ENCODE results near the gene DDB1. TPM values are rescaled to one million over a fixed set of nuclear protein-coding genes. Genes with fewer than 3 reads are reported as not detected.

The DDB1 gene
- total RNA-seq, 1 donor = 330 TPM

DNA sequence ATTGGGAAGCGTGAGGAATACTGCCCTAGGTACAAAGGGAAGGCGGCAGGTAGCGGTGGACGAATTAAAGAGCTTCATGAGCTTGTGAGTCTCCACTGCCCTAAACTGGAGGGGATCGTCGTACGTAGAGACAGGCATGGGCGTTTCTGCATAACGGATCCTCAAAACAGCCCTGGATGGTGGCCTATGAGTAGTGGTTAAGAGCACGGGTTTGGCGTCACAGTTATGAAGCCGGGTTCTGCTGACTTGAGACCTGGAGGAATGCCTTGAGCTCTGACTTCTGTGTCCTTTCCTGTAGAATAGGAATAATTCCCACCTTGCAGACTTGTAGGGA is 29.6 kb upstream of the DDB1 start:
- Histone ChIP-seq H4K20me1 (ENCODE audit: insufficient read depth, low read length) (peaks cover 3% of the 10 kb centered on the region), H3K27me3 (ENCODE audit: insufficient read depth, low read length) (no peaks in the 10 kb centered on the region), H2AFZ (ENCODE audit: low read length) (peak overlapping the region; percentile 90), H3K36me3 (ENCODE audit: insufficient read depth, low read length) (peaks cover 39% of the 10 kb centered on the region), H3K4me2 (ENCODE audit: insufficient read depth, low read length) (peak overlapping the region; percentile 99), H3K27ac (ENCODE audit: low read depth, low read length) (peak overlapping the region; percentile 96), H3K4me3 (ENCODE audit: insufficient read depth, low read length) (peak overlapping the region; percentile 84), H3K79me2 (ENCODE audit: insufficient read depth, low read length) (peaks cover 49% of the 10 kb centered on the region), H3K9me3 (ENCODE audit: low read depth, low read length) (no peaks in the 10 kb centered on the region), H3K4me1 (ENCODE audit: insufficient read depth, low read length) (peaks cover 47% of the 10 kb centered on the region)
- peak; percentile 82 for DNase-seq (ENCODE audit: insufficient read length, low spot score, missing footprints)
- no peak for TF ChIP-seq CTCF (IDR thresholded peaks at IDR 0.05; ENCODE audit: extremely low read depth, low read depth, low read length)

DNA sequence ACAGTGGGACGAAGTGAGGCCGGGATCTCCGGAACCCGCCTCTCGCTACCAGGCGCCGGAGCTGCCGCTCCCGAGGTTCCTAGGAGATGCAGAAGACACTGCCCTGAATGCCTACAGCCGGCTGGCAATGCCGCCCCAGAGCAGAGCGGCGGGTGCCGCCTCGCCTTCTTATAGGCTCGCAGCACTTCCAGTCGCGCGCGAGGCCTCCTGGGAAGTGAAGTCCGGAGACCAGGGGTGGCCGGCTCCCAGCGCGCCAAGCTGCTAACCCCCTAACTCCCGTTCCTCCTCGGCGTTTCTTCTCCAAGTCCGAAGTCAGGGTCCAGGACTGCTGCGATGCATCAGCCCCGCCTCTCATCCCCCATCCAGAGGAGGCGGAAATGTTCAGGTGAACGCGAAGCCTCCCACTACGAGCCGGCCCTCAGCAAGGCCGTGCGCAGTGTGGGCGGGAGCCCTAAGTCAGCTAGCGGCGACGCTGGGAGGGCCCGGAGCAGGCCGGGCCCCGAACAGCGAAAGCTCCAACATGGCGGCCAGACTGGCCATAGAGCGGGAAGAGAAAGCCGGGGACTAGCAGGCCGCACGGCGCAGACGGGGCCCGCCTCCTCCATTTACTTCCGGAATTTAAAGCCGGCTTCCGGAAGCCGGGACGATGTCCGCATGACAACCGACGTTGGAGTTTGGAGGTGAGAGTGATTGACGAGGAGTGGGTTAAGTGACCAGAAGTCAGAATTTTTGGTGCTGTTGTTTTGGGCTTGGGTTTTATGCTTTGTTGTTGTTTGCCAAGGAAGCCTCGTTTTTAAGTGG is 29.0 kb upstream of the DDB1 start, which contains the start of the genes CYB561A3 and TMEM138:
Gene CYB561A3 (minus strand): TSS at position 142 of the 801 bp plus-strand sequence. CDS start 5,169 bp downstream, outside the sequence.
Gene TMEM138 (plus strand): TSS at position 634 of the 801 bp plus-strand sequence. CDS start 2,017 bp downstream, outside the sequence.
- peak; percentile 97 for DNase-seq (ENCODE audit: insufficient read length, low spot score, missing footprints)
- peak within 1 kb of the TSS; percentile 84 for H3K4me3 ChIP-seq (ENCODE audit: insufficient read depth, low read length)
- H3K27me3 ChIP-seq (ENCODE audit: insufficient read depth, low read length) = no peaks in the 10 kb centered on the region
- peak within 1 kb of the TSS; percentile 99 for H2AFZ ChIP-seq (ENCODE audit: low read length)
- H3K27ac ChIP-seq (ENCODE audit: low read depth, low read length) = peak within 1 kb of the TSS; percentile 96
- H3K4me2 ChIP-seq (ENCODE audit: insufficient read depth, low read length) = peak within 1 kb of the TSS; percentile 99
- peaks cover 36% of the 10 kb centered on the region for H3K36me3 ChIP-seq (ENCODE audit: insufficient read depth, low read length)
- peaks cover 45% of the 10 kb centered on the region for H3K4me1 ChIP-seq (ENCODE audit: insufficient read depth, low read length)
- peaks cover 53% of the 10 kb centered on the region for H3K79me2 ChIP-seq (ENCODE audit: insufficient read depth, low read length)
- H3K9me3 ChIP-seq (ENCODE audit: low read depth, low read length) = no peaks in the 10 kb centered on the region
- H4K20me1 ChIP-seq (ENCODE audit: insufficient read depth, low read length) = peaks cover 3% of the 10 kb centered on the region
- TF ChIP-seq CTCF (IDR thresholded peaks at IDR 0.05; ENCODE audit: extremely low read depth, low read depth, low read length) = no peak

DNA sequence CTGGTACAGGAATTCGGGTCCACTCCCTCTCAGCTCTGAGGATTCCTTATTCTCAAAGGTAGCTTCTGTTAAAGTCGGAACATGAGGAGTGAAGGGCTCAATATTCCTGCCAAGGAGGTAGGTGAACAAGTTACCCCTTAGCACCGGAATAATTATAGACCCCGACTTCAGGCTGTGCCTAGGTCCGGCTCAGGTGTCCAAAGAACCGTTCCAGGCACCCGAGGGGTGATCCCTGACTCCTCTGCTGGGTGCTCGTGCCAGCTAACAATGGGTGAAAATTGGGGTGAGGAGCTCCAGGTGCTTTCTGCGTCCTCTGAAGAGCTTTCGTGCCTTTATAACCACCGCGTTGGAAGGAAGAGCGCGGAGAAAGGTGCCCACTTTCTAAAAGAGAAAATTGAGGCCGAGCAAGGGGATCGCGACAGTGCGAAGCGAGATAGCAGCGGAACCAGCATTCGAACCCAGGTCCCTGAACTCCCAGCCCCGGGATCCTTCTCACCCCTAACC is 28.4 kb upstream of the DDB1 start:
- peaks cover 49% of the 10 kb centered on the region for H3K79me2 ChIP-seq (ENCODE audit: insufficient read depth, low read length)
- peak overlapping the region; percentile 99 for H3K4me2 ChIP-seq (ENCODE audit: insufficient read depth, low read length)
- peak overlapping the region; percentile 84 for H3K4me3 ChIP-seq (ENCODE audit: insufficient read depth, low read length)
- H3K9me3 ChIP-seq (ENCODE audit: low read depth, low read length) = no peaks in the 10 kb centered on the region
- peak overlapping the region; percentile 96 for H3K27ac ChIP-seq (ENCODE audit: low read depth, low read length)
- no peaks in the 10 kb centered on the region for H3K27me3 ChIP-seq (ENCODE audit: insufficient read depth, low read length)
- peaks cover 32% of the 10 kb centered on the region for H3K36me3 ChIP-seq (ENCODE audit: insufficient read depth, low read length)
- no peak for TF ChIP-seq CTCF (IDR thresholded peaks at IDR 0.05; ENCODE audit: extremely low read depth, low read depth, low read length)
- H2AFZ ChIP-seq (ENCODE audit: low read length) = peak overlapping the region; percentile 99
- DNase-seq (ENCODE audit: insufficient read length, low spot score, missing footprints) = peak; percentile 30
- peaks cover 3% of the 10 kb centered on the region for H4K20me1 ChIP-seq (ENCODE audit: insufficient read depth, low read length)
- H3K4me1 ChIP-seq (ENCODE audit: insufficient read depth, low read length) = peaks cover 39% of the 10 kb centered on the region

GRCh38 chr11:61359516-61359915 is 26.6 kb upstream of the DDB1 start:
- peaks cover 47% of the 10 kb centered on the region for H3K79me2 ChIP-seq (ENCODE audit: insufficient read depth, low read length)
- H4K20me1 ChIP-seq (ENCODE audit: insufficient read depth, low read length) = peaks cover 3% of the 10 kb centered on the region
- no peak for TF ChIP-seq CTCF (IDR thresholded peaks at IDR 0.05; ENCODE audit: extremely low read depth, low read depth, low read length)
- H3K4me1 ChIP-seq (ENCODE audit: insufficient read depth, low read length) = peaks cover 29% of the 10 kb centered on the region
- no peaks in the 10 kb centered on the region for H3K9me3 ChIP-seq (ENCODE audit: low read depth, low read length)
- no peak overlapping the region for H3K27ac ChIP-seq (ENCODE audit: low read depth, low read length)
- no peak for DNase-seq (ENCODE audit: insufficient read length, low spot score, missing footprints)
- no peak overlapping the region for H2AFZ ChIP-seq (ENCODE audit: low read length)
- peak overlapping the region; percentile 63 for H3K4me2 ChIP-seq (ENCODE audit: insufficient read depth, low read length)
- H3K27me3 ChIP-seq (ENCODE audit: insufficient read depth, low read length) = no peaks in the 10 kb centered on the region
- no peak overlapping the region for H3K4me3 ChIP-seq (ENCODE audit: insufficient read depth, low read length)
- H3K36me3 ChIP-seq (ENCODE audit: insufficient read depth, low read length) = peaks cover 26% of the 10 kb centered on the region

Data from osteoblast (primary cell).